DMS53 treated with DMSO at 0.1 percent for 48 hours (cell line): ENCODE data around the gene CDRT4.

ENCODE experiments used
- DNase-seq: peaks from one replicate; lab custom pipeline; 2025; ENCODE audit not compliant: unreplicated experiment; lab: John Stamatoyannopoulos, UW

Gene CDRT4

GRCh38 chr17:15397620-15398019, 69.8 kb downstream of the CDRT4 start:
- DNase-seq = no peak

- DNase-seq = no peak
Observed at GRCh38 chr17:15395091-15395490, 72.3 kb downstream of the CDRT4 start.

GRCh38 chr17:15393414-15393813, 74.0 kb downstream of the CDRT4 start:
- no peak for DNase-seq

- no peak for DNase-seq
Observed at GRCh38 chr17:15392326-15392741, 75.1 kb downstream of the CDRT4 start.

- DNase-seq = no peak
Observed at GRCh38 chr17:15388356-15389041, 78.9 kb downstream of the CDRT4 start.

- DNase-seq = no peak
Observed at GRCh38 chr17:15386083-15386482, 81.3 kb downstream of the CDRT4 start.
